Neural progenitor cell (in vitro differentiated cells): ENCODE results near the gene DDX18. TPM values are rescaled to one million over a fixed set of nuclear protein-coding genes. Genes with fewer than 3 reads are reported as not detected.
A peak's percentile ranks its signal among the peaks of the same experiment; 100 is the strongest.

ENCODE experiments used
- DNase-seq: peaks from one replicate; pipeline ENCODE4 v3.0.0-alpha.2; 2016; ENCODE audit warnings: low spot score
- H2AFZ ChIP-seq: fragments of 200-600 bp; sonication (generic); replicated peaks from 2 replicates; pipeline ENCODE4 v1.6.1; 2016; ENCODE audit warnings: antibody characterized with exemption
- H3F3A ChIP-seq: fragments of 200-600 bp; sonication (generic); 2 replicates; pipeline ENCODE4 v1.6.1; 2016; ENCODE audit warnings: antibody characterized with exemption, low read depth
- H3K27ac ChIP-seq: fragments of 200-600 bp; sonication (generic); 2 replicates; pipeline ENCODE4 v1.5.1; 2016; ENCODE audit warnings: mild to moderate bottlenecking
- H3K27me3 ChIP-seq: fragments of 200-600 bp; sonication (generic); 2 replicates; pipeline ENCODE4 v1.6.1; 2016; ENCODE audit warnings: mild to moderate bottlenecking, moderate library complexity
- H3K36me3 ChIP-seq: fragments of 200-600 bp; sonication (generic); 2 replicates; pipeline ENCODE4 v1.5.1; 2016
- H3K4me1 ChIP-seq: fragments of 200-600 bp; sonication (generic); 2 replicates; pipeline ENCODE4 v1.6.1; 2016; ENCODE audit warnings: mixed run types
- H3K4me2 ChIP-seq: fragments of 200-600 bp; sonication (generic); 2 replicates; pipeline ENCODE4 v1.6.1; 2016
- H3K4me3 ChIP-seq: fragments of 200-600 bp; sonication (generic); 2 replicates; pipeline ENCODE4 v1.5.1; 2016
- H3K79me2 ChIP-seq: fragments of 200-600 bp; sonication (generic); 2 replicates; pipeline ENCODE4 v1.6.1; 2016; ENCODE audit warnings: low read depth
- H3K9ac ChIP-seq: fragments of 200-600 bp; sonication (generic); 2 replicates; pipeline ENCODE4 v1.6.1; 2016
- H3K9me3 ChIP-seq: fragments of 200-600 bp; sonication (generic); 2 replicates; pipeline ENCODE4 v1.5.1; 2016; ENCODE audit warnings: low read depth
- H4K20me1 ChIP-seq: fragments of 200-600 bp; sonication (generic); 2 replicates; pipeline ENCODE4 v1.6.1; 2016; ENCODE audit warnings: low read depth
- H3K27ac Mint-ChIP-seq: 3 replicates; pipeline ENCODE4 v1.8.0; 2021; ENCODE audit warnings: mixed read lengths
- H3K27me3 Mint-ChIP-seq: 2 replicates; pipeline ENCODE4 v1.8.0; 2022; ENCODE audit warnings: low read depth, mild to moderate bottlenecking, inconsistent platforms, moderate library complexity, mixed read lengths; ENCODE audit not compliant: insufficient read depth
- H3K36me3 Mint-ChIP-seq: 3 replicates; pipeline ENCODE4 v1.8.0; 2021; ENCODE audit warnings: mixed read lengths
- H3K4me1 Mint-ChIP-seq: 3 replicates; pipeline ENCODE4 v1.8.0; 2021; ENCODE audit warnings: mixed read lengths
- H3K4me3 Mint-ChIP-seq: 3 replicates; pipeline ENCODE4 v1.8.0; 2021; ENCODE audit warnings: mild to moderate bottlenecking, moderate library complexity, mixed read lengths
- H3K9me3 Mint-ChIP-seq: 3 replicates; pipeline ENCODE4 v1.8.0; 2020; ENCODE audit warnings: mixed read lengths
- CTCF ChIP-seq: fragments of 200-600 bp; sonication (generic); IDR thresholded peaks from 2 replicates; pipeline ENCODE4 v1.5.1; 2017; ENCODE audit warnings: antibody characterized with exemption, mild to moderate bottlenecking
- EZH2 ChIP-seq: fragments of 200-600 bp; sonication (generic); IDR thresholded peaks from 2 replicates; pipeline ENCODE4 v1.6.1; 2017; ENCODE audit warnings: antibody characterized with exemption, mild to moderate bottlenecking, moderate library complexity
- EZH2phosphoT487 ChIP-seq: fragments of 200-600 bp; sonication (generic); IDR thresholded peaks from 2 replicates; pipeline ENCODE4 v1.6.1; 2017; ENCODE audit warnings: antibody characterized with exemption
- total RNA-seq: library from RNA; depleted of rRNA; stranded (reverse); fragments of >200 nt; gene quantifications from 2 replicates; pipeline ENCODE4 v1.2.3, GENCODE V29; 2015; ENCODE audit warnings: low replicate concordance

Gene DDX18
- total RNA-seq, 1 donor from 2014 or later = 87.0 TPM

GRCh38 chr2:117855886-117856285 is 41.4 kb downstream of the DDX18 start:
- Mint-ChIP-seq H3K9me3 (no peaks in the 10 kb centered on the region), H3K4me3 (no peak overlapping the region), H3K27ac (no peak overlapping the region), H3K27me3 (peaks cover 8% of the 10 kb centered on the region), H3K4me1 (no peaks in the 10 kb centered on the region), H3K36me3 (no peaks in the 10 kb centered on the region)
- TF ChIP-seq EZH2 (no peak), EZH2phosphoT487 (no peak), CTCF (no peak)
- Histone ChIP-seq H3F3A (no peaks in the 10 kb centered on the region), H3K4me2 (no peak overlapping the region), H2AFZ (no peak overlapping the region), H3K79me2 (no peaks in the 10 kb centered on the region), H3K4me3 (no peak overlapping the region), H4K20me1 (no peaks in the 10 kb centered on the region), H3K9me3 (no peaks in the 10 kb centered on the region), H3K36me3 (no peaks in the 10 kb centered on the region), H3K27me3 (peaks cover 3% of the 10 kb centered on the region), H3K27ac (no peak overlapping the region), H3K9ac (no peak overlapping the region), H3K4me1 (no peaks in the 10 kb centered on the region)
- DNase-seq = no peak

GRCh38 chr2:117856415-117857210 is 42.1 kb downstream of the DDX18 start:
- H3K27me3 ChIP-seq = peaks cover 3% of the 10 kb centered on the region
- H3K4me1 Mint-ChIP-seq = no peaks in the 10 kb centered on the region
- H3K27me3 Mint-ChIP-seq = peaks cover 10% of the 10 kb centered on the region
- no peaks in the 10 kb centered on the region for H3K79me2 ChIP-seq
- no peak for DNase-seq
- H3K4me3 ChIP-seq = no peak overlapping the region
- H2AFZ ChIP-seq = no peak overlapping the region
- no peaks in the 10 kb centered on the region for H3K36me3 ChIP-seq
- no peak overlapping the region for H3K4me3 Mint-ChIP-seq
- H4K20me1 ChIP-seq = no peaks in the 10 kb centered on the region
- H3F3A ChIP-seq = no peaks in the 10 kb centered on the region
- H3K4me1 ChIP-seq = no peaks in the 10 kb centered on the region
- no peak overlapping the region for H3K27ac ChIP-seq
- H3K9me3 ChIP-seq = no peaks in the 10 kb centered on the region
- no peaks in the 10 kb centered on the region for H3K9me3 Mint-ChIP-seq
- no peak overlapping the region for H3K9ac ChIP-seq
- no peak overlapping the region for H3K4me2 ChIP-seq
- no peak overlapping the region for H3K27ac Mint-ChIP-seq
- TF ChIP-seq CTCF (no peak), EZH2phosphoT487 (no peak), EZH2 (no peak)
- no peaks in the 10 kb centered on the region for H3K36me3 Mint-ChIP-seq

- Histone ChIP-seq H3K4me1 (no peaks in the 10 kb centered on the region), H3K27me3 (peaks cover 3% of the 10 kb centered on the region), H3K9ac (no peak overlapping the region), H3K36me3 (no peaks in the 10 kb centered on the region), H2AFZ (no peak overlapping the region), H4K20me1 (no peaks in the 10 kb centered on the region), H3K4me2 (peak overlapping the region; percentile 31), H3K27ac (no peak overlapping the region), H3K79me2 (no peaks in the 10 kb centered on the region), H3K9me3 (no peaks in the 10 kb centered on the region), H3K4me3 (no peak overlapping the region), H3F3A (no peaks in the 10 kb centered on the region)
- no peaks in the 10 kb centered on the region for H3K36me3 Mint-ChIP-seq
- no peak for DNase-seq
- H3K9me3 Mint-ChIP-seq = no peaks in the 10 kb centered on the region
- TF ChIP-seq EZH2 (no peak), CTCF (no peak), EZH2phosphoT487 (no peak)
- H3K27me3 Mint-ChIP-seq = peaks cover 12% of the 10 kb centered on the region
- no peak overlapping the region for H3K27ac Mint-ChIP-seq
- no peak overlapping the region for H3K4me3 Mint-ChIP-seq
- H3K4me1 Mint-ChIP-seq = no peaks in the 10 kb centered on the region
Measured at GRCh38 chr2:117858336-117858735, 43.8 kb downstream of the DDX18 start.
